Left colon (tissue), 2 donors: ENCODE data around the gene ABCB1. TPM values are rescaled to one million over a fixed set of nuclear protein-coding genes. Genes with fewer than 3 reads are reported as not detected.
A peak's percentile ranks its signal among the peaks of the same experiment; 100 is the strongest.
"Not testable (repeated sequence)": the region's sequence is repeated elsewhere in the genome, so short reads cannot be mapped to it uniquely, and the experiment has no call there.

Source experiments
- ATAC-seq: fragments of 200-7000 bp; cut with Tn5 transposase; one replicate; pipeline ENCODE4 v1.9.1; 2020; ENCODE audit warnings: mild to moderate bottlenecking, moderate library complexity
- DNase-seq, 2 donors: peaks; one replicate each; pipeline ENCODE4 v3.0.0-alpha.2; 2020
- intact Hi-C, 2 donors: fragments of 100-400 bp; cut with DNase I in 1 of 2; cut with micrococcal nuclease in 1 of 2; formaldehyde crosslinking; loops; one replicate each; pipeline versions ENCODE4 v1.11.2 to v1.14.0; 2022; cut with DNase I, micrococcal nuclease
- total RNA-seq, 2 donors: library from RNA; stranded (reverse); fragmentation: NEBNext Ultra II Directional; extraction: Animal tissue kit (Norgen Biotek cat#: 25700); gene quantifications; one replicate each; pipeline ENCODE4 v1.2.1, GENCODE V29; 2021
- donor health status: DM: no; HTN: no; CAD: no.
- donor health status: DM: yes; HTN: yes; CAD: no.

The ABCB1 gene
- total RNA-seq, 2 donors from 2014 or later = 30.5 to 259 TPM

GRCh38 chr7:87482115-87482514 is 118.6 kb downstream of the ABCB1 start:
- intact Hi-C loops = no loop called here
- ATAC-seq = no peak
- no peak for DNase-seq

GRCh38 chr7:87480386-87480785 is 120.3 kb downstream of the ABCB1 start:
- no peak for ATAC-seq
- no peak for DNase-seq
- intact Hi-C loops = no loop called here

- DNase-seq (no peak), ATAC-seq (no peak)
- intact Hi-C loops = no loop called here
Measured at GRCh38 chr7:87479951-87480350, 120.7 kb downstream of the ABCB1 start.

GRCh38 chr7:87476179-87476557 is 124.5 kb downstream of the ABCB1 start:
- ATAC-seq (no peak), DNase-seq (no peak)
- intact Hi-C loops = no loop called here

- intact Hi-C loops = no loop called here
- DNase-seq = peak in 1 of 2 donors; percentile 21
- ATAC-seq = peak; percentile 69
Measured at GRCh38 chr7:87475359-87476178, 125.1 kb downstream of the ABCB1 start, which contains the start of gene ABCB4. Gene ABCB4 (minus strand): TSS chr7:87475680. CDS start chr7:87475465, 215 bp downstream.

- peak; percentile 13 to 33 for DNase-seq
- ATAC-seq = peak; percentile 89
- intact Hi-C loops = no loop called here
Measured at GRCh38 chr7:87474533-87475358, 125.9 kb downstream of the ABCB1 start.

GRCh38 chr7:87473986-87474385 is 126.7 kb downstream of the ABCB1 start:
- DNase-seq (no peak), ATAC-seq (no peak)
- intact Hi-C loops = no loop called here

- intact Hi-C loops = no loop called here
- ATAC-seq (no peak), DNase-seq (no peak)
Measured at GRCh38 chr7:87473192-87473591, 127.5 kb downstream of the ABCB1 start.

GRCh38 chr7:87471473-87471872 is 129.2 kb downstream of the ABCB1 start:
- intact Hi-C loops = no loop called here
- no peak for ATAC-seq
- no peak for DNase-seq

- DNase-seq, intact Hi-C loops, ATAC-seq: not testable (repeated sequence)
Measured at GRCh38 chr7:87469204-87469603, 131.5 kb downstream of the ABCB1 start.

- intact Hi-C loops, DNase-seq, ATAC-seq: not testable (repeated sequence)
Measured at GRCh38 chr7:87465534-87465880, 135.2 kb downstream of the ABCB1 start.

- DNase-seq = peak; percentile 36 to 55
- peak; percentile 93 for ATAC-seq
- intact Hi-C loops = not testable (repeated sequence)
Measured at GRCh38 chr7:87464830-87465533, 135.7 kb downstream of the ABCB1 start.

- ATAC-seq (no peak), DNase-seq (no peak)
Measured at GRCh38 chr7:87463982-87464381, 136.7 kb downstream of the ABCB1 start.

GRCh38 chr7:87460444-87460843 is 140.2 kb downstream of the ABCB1 start:
- DNase-seq, intact Hi-C loops, ATAC-seq: not testable (repeated sequence)

More at GRCh38 chr7:87463982-87464381, 136.7 kb downstream of the ABCB1 start:
- intact Hi-C loops = no loop called here

- intact Hi-C loops = no loop called here
- no peak for DNase-seq
- no peak for ATAC-seq
Measured at GRCh38 chr7:87459941-87460340, 140.7 kb downstream of the ABCB1 start.

GRCh38 chr7:87458148-87458547 is 142.5 kb downstream of the ABCB1 start:
- ATAC-seq (no peak), DNase-seq (no peak)
- intact Hi-C loops = no loop called here

GRCh38 chr7:87456247-87456646 is 144.4 kb downstream of the ABCB1 start:
- no peak for DNase-seq
- ATAC-seq = no peak
- intact Hi-C loops = no loop called here
